HTR-8/SVneo (cell line): Measurements from ENCODE around the gene ABCB8.

Source experiments
- DNase-seq: peaks from one replicate; pipeline ENCODE4 v3.0.0; 2011; ENCODE audit warnings: low spot score, mixed read lengths; ENCODE audit not compliant: insufficient read length
- FAIRE-seq: peaks from 2 replicates; lab custom pipeline; 2011; peaks lifted over from hg19 to GRCh38; lab: Jason Lieb, UNC

ABCB8 gene

DNA sequence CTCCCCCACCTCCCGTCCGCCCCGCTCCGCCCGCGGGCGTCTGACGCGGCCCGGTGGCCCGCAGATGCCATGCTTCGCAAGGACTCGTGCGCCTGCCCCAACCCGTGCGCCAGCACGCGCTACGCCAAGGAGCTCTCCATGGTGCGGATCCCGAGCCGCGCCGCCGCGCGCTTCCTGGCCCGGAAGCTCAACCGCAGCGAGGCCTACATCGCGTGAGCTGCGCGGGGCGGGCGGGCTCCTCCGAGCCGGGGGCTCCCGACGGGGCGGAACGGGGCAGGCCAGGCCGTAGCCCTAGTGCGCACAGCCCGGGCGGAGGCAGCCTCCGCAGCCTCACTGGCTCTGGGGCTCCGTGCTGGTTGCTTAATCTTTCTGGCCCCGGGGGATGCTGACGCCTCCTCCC lies 22.9 kb downstream of the ABCB8 start:
- FAIRE-seq (no peak), DNase-seq (no peak)

- FAIRE-seq (no peak), DNase-seq (no peak)
These were observed 24.8 kb downstream of the ABCB8 start for GRCh38 chr7:151053096-151053495.

DNA sequence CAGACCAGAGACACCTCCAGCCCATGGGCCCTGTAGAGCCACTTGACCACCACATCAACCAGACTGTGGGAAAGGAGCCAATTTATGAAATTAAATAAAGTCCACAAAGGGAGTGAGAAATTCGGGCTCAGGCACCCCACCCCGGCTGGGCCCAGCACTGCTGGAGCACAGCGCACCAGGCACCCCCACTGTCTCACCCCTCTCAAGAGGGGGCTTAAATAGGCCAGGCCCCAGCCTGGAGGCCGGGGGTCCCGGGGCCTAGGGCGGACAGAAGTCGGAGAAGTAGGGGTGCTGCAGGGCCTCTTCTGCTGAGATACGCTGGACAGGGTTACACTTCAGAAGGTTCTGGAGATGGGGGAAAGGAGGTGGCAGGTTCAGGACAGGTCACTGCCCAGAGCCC lies 25.5 kb downstream of the ABCB8 start:
- no peak for DNase-seq
- FAIRE-seq, result no peak

GRCh38 chr7:151056283-151056665 lies 28.0 kb downstream of the ABCB8 start:
- DNase-seq (no peak), FAIRE-seq (no peak)

- no peak for DNase-seq
- no peak for FAIRE-seq
These were observed 28.6 kb downstream of the ABCB8 start for GRCh38 chr7:151056666-151057505.

GRCh38 chr7:151057506-151057988 lies 29.3 kb downstream of the ABCB8 start, which contains the start of gene CDK5:
Gene CDK5, minus strand, starts transcription at chr7:151057897. Its CDS starts 49 bp downstream, at chr7:151057848.
- FAIRE-seq (no peak), DNase-seq (no peak)

- FAIRE-seq (peak; percentile 4), DNase-seq (peak; percentile 98)
These were observed 29.9 kb downstream of the ABCB8 start for GRCh38 chr7:151057989-151058780.

DNA sequence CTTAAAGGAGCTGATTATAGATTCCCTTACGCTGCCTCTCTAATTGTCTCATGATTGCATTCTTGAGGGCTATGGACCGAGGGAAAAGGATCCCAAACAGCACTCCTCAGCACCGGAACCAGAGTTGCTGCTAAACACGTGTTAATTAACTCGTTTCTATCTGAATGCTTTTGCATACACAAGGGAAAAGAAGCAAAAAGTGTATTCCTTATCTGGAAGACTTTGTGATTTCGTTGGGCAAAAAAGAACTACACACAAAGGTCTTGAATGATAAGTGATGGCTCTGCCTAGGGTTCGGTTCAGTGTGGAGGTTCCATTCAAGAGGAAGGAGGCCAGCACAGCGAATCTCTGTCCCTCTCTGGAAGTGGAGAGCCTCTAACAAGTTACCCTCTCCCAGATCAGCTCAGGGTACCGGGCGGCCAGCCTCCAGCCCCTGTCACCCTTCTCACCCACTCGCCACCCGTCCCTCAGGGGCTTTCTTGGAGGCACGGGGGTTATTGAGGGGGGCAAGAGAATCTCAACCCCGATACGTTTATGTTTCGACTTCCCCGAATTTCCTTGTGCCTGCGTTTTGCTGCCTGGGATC lies 30.6 kb downstream of the ABCB8 start:
- DNase-seq, result no peak
- no peak for FAIRE-seq

DNA sequence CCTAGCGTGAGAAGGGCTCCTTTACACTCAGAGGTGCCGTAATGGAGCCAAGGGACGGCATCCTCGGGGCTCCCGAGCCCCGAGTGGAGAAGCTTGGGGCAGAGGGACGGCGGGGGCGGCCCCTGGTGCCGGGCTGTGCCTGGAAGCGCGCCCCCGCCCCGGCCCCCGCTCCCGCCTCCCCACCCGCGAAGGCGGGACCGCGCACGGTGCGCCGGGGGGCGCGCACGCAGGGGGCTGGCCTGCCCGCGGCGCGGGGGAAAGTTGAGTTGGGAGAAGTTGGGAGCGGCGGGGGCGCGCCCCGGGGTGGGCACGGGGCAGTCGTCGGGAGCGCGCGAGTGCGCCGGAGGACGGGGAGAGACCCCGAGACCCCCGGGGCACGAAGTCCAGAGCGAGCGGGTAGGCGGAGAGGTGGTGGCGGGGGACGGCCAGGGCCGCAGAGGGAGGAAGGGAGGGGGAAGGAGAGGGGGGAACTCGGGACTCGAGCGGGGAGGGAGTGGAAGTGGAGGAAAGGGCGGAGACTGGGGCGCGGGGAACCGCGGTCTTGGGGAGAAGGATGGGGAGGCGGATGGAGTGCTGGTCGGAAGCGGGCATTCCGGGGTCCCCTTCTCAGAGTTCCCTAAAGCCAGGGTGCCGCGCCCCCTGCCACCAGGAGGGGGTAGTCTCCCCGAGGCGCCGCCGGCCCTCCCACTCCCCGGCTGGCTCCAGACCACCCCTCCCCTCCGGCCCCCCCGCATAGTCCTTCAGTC lies 31.3 kb downstream of the ABCB8 start, which contains the start of gene SLC4A2:
SLC4A2 (plus strand) TSS at position 223 of the 746 bp plus-strand sequence. CDS start 2,399 bp downstream, outside the sequence.
- FAIRE-seq (no peak), DNase-seq (peak; percentile 73)

GRCh38 chr7:151060113-151060415 lies 31.8 kb downstream of the ABCB8 start:
- FAIRE-seq, result no peak
- no peak for DNase-seq

DNA sequence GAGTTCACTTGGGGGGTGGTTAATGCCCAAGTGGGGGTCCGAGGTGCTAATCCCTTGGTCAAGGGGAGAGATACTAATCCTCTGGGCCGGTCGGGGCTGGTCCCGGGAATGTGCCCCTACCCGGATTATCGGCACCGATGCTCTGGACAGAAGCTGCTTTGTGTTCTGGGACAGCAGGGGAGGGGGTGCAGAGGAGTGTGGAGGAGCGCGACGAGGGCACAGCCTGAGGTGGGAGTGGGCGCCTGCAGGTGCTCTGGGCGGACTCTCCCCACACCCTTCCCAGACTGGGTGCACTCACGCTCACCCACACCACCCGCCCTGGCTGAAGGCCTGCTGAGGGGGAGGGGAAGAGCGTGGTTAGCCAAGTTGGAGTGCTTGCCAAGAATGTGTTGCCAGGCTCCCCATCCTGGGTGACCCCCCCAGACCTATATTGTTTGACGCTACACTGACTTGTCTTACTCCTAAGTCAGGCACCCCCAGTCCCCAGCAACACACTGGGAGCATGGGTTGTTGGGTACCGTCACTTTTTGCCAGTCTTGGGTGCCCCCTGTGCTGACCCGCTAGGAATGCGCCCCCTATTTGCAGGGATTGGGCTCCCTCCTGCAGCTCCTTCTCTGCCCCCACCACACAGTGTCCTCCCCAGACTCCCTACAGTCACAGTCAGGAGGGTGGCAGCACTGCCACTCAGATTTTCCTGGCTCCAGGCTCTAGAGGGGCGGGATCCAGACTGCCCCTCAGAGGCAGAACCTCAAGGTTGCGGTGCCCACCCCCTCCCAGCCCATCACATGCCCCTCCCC lies 32.4 kb downstream of the ABCB8 start:
- no peak for FAIRE-seq
- DNase-seq, result no peak

DNA sequence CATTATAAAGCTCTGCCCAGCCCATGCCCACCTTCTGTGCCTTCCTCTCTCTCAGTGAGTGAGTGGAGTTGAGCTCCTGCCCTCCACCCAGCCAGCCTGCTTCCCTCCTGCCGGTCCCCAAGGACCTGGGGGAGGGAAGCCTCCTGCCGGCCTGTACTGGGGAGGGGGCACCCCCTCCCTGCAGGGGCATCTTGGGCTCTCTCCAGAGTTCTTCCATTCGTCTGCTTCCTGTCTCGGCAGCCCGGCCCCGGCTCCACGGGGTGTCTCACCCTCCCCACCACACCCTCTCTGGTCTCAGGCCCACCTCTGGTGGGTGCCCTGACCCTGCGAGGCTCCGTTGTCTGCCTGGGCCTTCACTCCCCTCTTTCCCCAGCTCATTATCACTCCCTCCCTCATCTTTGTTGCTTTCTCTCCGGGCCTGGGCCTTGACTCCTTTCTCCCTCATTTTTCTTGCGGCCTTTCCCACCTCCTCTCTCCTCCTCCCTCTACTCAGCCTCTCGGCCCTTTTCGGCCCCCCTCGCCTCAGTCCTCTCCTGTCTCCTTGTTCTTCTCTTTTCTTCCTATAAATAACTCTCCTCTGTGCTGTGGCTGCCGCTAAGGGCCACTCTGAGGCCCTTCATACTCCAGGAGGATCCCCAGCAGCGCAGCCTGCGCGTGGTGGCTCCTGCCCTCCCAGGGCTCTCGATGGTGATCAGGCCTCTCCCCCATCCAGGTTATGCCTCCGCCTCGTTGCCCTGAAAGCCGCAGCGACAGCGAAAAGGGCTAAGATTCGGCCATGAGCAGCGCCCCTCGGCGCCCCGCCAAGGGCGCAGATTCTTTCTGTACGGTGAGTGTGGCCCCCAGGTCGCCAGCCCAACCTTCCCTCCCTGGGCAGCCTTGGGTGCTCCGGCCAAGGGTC lies 33.2 kb downstream of the ABCB8 start:
- DNase-seq (no peak), FAIRE-seq (no peak)

DNA sequence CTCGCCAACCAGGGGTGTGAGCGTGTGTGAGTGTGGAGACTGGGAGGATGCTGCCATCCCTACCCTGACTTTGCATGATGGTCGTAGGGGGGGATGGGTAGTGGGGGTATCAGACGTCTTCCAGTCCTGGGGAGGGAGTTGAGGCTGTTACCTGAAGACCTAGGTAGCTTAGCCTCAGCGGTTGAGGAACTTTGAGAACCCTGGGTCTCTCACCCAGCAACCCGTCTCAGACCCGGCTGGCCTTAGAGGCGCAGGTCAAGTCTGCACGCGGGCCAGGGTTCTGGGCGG lies 33.8 kb downstream of the ABCB8 start:
- FAIRE-seq (no peak), DNase-seq (no peak)

GRCh38 chr7:151062399-151063211 lies 34.4 kb downstream of the ABCB8 start:
- DNase-seq (no peak), FAIRE-seq (no peak)

- DNase-seq, result no peak
- no peak for FAIRE-seq
These were observed 34.9 kb downstream of the ABCB8 start for GRCh38 chr7:151063212-151063561.

DNA sequence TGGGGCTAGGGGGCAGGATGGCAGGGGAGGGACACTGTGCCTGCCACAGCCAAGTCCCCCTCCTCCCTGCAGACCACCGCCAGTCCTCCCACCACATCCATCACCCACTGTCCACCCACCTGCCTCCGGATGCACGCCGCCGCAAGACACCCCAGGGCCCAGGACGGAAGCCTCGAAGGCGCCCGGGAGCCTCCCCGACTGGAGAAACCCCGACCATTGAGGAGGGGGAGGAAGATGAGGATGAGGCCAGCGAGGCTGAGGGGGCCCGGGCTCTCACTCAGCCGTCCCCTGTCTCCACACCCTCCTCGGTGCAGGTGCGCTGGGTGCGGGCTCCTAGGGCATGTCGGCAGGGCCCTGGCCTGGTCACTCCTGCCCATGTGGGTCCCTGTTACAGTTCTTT lies 36.2 kb downstream of the ABCB8 start:
- DNase-seq (no peak), FAIRE-seq (no peak)

- no peak for DNase-seq
- FAIRE-seq, result no peak
These were observed 36.7 kb downstream of the ABCB8 start for GRCh38 chr7:151064993-151065392.

DNA sequence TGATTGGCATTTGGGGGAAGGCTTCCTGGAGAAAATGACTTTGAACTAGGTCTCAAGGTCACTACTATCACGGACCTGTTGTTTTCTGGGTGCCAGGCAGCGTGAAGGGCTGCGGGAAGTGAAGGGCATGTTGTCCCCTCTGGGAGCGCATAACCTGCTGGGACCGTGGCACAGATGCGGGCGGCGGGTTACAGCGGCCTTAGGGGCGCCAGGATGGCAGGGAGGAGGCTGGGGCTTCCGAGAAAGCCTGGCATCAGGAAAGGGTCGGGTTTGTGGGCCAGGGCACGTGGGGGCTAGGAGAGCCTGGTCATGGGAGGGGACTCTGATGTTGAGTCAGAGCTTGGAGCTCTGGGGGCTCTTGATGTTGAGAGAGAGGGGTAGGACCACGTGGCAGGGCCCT lies 37.3 kb downstream of the ABCB8 start:
- FAIRE-seq (no peak), DNase-seq (no peak)
